DMS53 treated with DMSO at 0.1 percent for 48 hours (cell line): Measurements from ENCODE around the gene PTPN3.
A peak's percentile ranks its signal among the peaks of the same experiment; 100 is the strongest.
"Not testable (repeated sequence)": the region's sequence is repeated elsewhere in the genome, so short reads cannot be mapped to it uniquely, and the experiment has no call there.

Source experiments
- DNase-seq: peaks from one replicate; lab custom pipeline; 2025; ENCODE audit not compliant: unreplicated experiment; lab: John Stamatoyannopoulos, UW

The PTPN3 gene, protein sequence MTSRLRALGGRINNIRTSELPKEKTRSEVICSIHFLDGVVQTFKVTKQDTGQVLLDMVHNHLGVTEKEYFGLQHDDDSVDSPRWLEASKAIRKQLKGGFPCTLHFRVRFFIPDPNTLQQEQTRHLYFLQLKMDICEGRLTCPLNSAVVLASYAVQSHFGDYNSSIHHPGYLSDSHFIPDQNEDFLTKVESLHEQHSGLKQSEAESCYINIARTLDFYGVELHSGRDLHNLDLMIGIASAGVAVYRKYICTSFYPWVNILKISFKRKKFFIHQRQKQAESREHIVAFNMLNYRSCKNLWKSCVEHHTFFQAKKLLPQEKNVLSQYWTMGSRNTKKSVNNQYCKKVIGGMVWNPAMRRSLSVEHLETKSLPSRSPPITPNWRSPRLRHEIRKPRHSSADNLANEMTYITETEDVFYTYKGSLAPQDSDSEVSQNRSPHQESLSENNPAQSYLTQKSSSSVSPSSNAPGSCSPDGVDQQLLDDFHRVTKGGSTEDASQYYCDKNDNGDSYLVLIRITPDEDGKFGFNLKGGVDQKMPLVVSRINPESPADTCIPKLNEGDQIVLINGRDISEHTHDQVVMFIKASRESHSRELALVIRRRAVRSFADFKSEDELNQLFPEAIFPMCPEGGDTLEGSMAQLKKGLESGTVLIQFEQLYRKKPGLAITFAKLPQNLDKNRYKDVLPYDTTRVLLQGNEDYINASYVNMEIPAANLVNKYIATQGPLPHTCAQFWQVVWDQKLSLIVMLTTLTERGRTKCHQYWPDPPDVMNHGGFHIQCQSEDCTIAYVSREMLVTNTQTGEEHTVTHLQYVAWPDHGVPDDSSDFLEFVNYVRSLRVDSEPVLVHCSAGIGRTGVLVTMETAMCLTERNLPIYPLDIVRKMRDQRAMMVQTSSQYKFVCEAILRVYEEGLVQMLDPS

DNA sequence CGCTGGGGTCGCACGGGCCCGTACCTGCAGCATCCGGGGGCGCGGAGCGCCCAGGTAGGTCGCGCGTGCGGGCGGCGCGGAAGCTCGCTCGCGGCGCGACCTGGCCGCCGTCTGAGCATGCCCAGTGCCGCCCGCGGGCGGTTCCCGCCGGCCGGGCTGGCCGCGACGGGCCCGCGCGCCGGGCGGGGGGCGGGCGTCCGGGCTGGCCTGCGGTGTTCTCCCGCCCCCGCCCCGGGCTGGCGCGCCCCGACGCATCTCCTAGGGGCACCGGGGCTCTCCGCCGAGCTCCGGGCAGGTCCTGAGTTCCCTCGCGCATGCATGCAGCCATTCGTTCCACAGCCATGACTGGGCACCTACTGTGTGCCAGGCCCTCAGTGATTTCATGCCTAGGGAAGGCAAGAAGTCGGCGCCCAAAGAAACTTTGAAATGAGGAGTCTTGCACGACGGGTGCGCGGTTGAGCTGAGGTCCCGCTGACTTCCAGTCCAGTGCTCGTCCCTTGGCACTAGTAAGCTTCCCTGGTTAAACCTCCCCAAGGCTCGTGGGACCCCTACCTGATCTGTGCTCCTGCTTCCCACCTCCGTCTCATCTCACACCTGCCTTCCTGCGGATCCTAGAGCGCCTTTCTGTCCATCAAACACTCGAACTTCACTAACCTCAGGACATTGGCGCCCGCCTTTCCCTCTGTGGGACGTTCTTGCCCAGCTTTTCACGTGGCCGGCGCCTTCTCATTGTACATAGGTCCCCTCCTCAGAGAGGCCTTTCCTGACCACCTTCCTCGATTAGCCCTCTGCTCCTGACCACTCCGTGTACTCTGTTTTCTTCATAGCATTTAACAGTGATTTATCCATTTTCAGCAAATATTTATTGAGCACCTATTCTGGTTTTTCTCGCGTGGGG, at the start of gene PTPN3:
PTPN3 (minus strand) TSS at position 113 of the 898 bp plus-strand sequence. CDS start 34,873 bp downstream, outside the sequence.
- peak; percentile 5 for DNase-seq

DNA sequence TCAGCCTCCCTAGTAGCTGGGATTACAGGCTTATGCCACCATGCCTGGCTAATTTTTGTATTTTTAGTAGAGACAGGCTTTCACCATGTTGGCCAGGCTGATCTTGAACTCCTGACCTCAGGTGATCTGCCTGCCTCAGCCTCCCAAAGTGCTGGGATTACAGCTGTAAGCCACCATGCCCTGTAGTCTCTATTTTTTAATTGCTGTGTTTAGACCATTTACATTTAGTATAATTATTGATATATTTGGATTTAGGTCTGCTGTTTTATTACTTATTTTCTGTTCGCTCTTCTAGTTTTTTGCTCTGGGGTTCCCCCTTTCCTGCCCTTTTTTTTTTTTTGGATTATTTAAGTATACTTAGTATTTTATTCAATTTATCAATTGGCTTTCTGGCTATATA, 46.8 kb upstream of the PTPN3 start:
- not testable (repeated sequence) for DNase-seq

DNA sequence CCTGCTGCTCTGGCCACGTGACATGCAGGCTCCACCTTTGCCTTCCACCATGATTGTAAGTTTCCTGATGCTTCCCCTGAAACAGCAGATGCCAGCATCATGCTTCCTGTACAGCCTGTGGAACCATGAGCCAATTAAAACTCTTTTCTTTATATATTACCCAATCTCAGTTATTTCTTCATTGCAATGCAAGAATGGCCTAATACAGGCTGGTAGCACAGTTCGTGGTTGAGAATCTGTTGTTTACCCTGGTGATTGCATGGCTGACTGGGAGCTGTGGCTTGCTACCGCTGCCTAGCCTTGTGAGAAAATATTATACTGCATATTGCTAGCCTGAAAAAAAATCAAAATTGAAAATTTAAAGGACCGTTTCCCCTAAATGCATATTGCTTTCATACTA, 44.8 kb upstream of the PTPN3 start:
- DNase-seq = no peak

DNA sequence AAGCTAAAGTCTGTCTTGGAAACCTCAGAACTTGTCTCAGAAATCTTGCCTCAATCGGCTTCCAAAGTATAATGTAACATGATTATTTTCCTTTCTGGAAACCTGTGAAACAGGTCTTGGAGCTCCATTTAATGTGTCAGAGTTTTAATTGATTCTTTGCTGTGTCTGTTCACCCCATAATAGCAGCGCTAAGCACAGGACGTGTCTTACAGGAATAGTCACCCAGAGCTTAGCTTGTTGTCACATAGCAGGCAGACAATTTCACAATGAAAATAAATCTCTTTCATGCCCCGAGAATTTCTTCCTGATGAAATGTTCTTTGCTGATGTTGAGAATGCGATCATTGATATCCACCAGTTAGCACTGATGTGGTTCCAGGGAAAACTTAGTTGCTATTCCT, 40.2 kb upstream of the PTPN3 start:
- no peak for DNase-seq

DNA sequence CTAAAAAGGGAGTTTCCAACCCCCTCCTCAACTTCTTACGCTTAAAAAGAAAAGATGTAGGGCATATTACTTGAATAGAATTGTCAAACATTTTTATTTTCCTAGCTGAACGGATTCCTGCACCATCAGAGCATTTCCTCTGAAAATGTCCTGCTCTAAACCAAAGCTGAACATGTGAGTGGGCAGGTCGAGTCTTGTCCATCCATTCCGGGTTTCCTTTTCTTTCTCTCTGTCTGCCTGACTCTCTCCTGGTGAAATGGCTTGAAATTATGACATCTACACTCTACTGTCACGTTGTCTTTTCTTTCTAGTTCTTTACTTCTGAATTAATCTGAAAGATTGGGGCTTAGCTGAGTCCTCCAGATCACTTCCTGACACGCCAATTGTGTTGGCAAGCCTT, 39.2 kb upstream of the PTPN3 start:
- no peak for DNase-seq

DNA sequence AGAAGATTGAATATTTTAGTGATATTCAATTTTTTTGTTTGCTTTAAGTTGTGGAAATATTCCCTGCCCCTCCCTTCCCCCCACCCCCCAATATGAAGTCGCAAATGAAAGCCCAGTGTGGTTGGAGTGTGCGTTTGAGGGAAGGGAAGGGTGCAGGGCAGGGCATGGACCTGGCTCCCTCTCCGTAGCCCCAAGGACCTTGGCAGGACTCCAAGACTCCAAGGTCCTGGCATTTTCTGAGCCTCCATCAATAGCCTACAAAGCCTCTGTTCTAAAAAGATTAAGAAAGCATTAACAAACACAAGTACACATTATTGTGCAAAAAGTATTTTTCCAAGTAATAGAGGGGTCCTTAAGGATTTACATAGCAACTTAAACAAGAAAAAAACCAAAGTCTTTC, 38.8 kb upstream of the PTPN3 start:
- DNase-seq = no peak

DNA sequence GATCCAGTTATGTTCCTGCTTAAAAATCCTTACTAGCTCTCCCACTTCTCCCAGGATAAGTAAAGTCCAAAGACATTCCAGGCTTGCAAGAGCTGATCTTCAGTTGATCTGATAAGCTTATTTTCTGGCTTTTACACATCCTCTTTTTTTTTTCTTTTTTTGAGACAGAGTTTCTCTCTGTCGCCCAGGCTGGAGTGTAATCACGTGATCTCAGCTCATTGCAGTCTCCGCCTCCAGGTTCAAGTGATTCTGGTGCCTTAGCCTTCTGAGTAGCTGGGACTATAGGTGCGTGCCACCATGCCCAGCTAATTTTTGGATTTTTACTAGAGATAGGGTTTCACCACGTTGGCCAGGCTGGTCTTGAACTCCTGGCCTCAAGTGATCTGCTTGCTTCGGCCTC, 37.3 kb upstream of the PTPN3 start:
- no peak for DNase-seq

DNA sequence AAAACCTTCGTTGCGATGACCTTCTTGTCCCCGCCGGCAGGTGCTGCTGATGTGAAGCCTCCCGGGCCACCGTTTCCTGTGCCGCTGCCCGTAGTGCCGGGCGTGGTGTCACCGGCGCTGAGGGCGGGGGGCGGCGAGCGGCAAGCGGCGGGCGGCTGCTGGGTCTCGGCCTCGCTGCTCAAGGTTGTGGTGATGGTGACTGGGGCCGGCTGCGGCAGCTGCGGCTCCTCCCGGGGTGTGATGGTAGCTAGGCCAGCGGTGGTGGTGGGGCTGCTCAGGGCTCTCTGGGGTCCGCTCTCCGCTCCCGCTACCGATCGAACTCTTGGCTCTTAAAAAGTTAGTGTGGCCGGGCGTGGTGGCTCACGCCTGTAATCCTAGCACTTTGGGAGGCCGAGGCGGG, 36.0 kb upstream of the PTPN3 start:
- DNase-seq = no peak

DNA sequence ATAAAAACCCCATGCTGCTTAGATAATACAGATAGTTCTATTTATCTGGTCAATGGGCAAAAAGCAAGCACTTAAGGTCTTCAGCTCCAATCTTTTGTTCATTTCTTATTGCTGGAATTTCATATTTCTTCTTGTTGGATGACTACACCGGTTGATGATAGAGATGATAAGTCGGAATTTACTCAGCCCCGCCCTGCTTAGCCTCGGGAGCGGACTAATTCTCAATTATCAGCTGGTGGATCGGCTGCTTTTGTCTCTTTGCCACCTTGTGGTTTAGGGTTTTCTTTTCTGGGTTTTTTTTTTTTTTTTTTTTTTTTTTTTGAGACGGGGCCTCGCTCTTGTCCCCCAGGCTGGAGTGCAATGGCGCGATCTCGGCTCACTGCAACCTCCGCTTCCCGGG, 34.5 kb upstream of the PTPN3 start:
- DNase-seq = not testable (repeated sequence)

DNA sequence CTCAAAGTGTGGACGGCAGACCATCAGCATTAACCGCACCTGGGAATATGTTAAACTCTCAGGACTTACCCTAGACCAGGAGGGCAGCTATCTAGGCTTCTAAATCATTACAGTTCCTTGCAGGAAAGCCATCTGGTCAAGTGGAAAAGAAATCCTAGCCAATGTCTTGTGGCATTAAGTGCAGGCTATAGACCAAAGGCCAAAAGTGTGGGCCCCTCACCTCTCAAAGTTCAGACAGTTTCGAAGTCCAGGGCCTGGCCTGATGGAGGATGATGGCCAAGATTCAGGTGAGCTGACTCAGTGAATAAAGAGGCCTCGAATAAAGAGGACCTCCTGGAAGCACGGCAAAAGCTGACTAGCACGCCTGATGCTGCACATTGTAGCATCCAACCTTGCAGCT, 24.0 kb upstream of the PTPN3 start:
- no peak for DNase-seq

DNA sequence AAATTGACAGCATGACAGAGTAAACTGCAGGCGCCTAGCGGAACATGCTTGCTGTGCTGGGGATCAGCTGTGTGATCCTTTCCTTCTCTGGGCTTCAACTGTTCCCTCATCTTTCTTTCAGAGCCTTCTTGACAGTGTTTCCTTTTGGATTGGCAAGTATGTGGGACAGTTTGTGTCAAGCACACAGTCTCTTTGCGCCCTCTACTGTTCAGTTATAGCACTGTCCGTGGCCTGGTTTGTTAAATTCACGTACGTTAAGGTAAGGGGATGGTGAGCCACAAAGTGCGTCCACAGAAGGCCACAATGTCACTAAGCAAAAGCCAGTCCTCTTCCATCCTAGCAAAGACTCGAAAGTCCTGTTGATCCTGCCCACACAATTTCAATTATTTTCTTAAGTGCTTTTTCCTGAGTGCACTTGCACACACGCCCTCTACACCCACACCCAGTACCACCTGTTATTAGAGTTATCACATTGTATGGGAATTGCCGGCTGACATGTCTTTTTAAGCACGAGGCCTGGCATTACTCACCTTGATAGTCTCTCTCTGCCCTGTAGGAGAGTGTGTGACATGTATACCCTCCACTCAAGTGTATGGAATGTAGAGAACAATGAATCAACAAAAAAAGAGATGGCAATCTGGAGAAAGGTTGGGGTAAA, 22.5 kb upstream of the PTPN3 start:
- peak; percentile 41 for DNase-seq

DNA sequence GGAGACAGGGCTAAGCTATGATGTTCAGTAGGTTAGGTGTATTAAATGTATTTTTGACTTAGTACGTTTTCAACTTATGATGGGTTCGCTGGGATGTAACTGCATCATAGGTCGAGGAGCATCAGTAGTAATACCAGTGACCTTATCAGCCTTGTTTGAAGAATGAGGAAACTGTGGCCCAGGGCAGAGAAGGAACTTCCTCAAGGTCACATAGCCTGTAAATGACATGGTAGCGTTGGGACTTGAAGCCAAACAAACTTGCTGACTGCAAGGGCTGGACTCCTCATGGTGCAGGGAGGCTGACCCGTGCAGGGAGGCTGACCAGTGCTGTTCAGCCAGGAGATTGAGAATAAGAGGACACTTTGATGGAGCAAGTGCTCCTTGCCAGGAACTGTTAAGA, 21.3 kb upstream of the PTPN3 start:
- DNase-seq = no peak

DNA sequence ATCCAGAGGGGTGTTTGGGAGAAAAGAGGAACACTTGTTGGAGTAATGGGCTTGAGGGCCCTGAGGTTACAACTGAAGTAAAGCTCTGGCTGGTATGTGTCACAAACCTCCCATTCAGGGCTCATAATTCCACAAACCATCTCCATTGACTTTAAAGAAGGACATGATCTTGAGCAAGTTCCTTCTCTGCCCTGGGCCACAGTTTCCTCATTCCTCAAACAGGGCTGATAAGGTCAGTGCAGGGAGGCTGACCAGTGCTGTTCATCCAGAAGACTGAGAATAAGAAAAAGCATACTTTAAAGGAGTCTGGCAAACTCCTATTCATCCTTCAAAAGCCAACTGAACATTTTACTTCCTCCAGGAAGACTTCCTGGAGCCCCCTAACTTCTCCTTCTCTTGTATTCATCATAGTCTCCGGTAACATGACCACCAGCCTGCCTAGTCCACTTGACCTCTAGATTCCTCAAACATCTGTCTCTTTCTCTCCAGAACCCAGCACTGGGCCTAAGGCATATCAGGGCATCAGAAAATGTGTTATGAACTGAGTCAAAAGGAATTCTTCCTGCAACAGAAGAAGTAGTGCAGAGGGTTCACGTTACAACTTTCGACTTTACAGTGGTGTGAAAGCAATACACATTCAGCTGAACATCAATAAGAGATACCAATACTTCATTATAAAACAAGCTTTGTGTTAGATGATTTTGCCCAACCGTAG, 20.7 kb upstream of the PTPN3 start:
- DNase-seq = no peak

DNA sequence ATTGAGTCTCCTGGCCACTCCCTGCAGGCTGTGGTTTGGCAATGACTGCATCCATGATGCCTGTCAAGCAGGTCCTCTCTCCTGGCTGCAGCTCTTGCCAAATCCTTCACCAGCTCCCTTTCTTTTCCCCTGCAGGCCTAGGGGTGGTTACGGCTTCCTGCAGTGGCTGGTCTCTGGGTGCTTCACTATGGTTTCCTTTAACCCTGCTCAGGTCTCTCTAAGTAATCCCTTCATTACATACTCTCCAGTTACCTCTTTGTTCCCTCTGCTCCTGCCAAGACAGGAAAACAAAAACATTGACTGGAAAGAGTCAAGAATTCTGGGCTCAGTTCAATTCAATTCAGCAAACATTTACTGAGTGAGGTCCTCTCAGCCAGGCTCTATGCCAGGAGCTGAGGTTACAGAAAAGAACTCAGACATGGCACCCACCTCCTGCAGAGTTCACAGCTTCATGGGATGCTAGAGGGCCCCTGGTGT, 19.8 kb upstream of the PTPN3 start:
- DNase-seq = no peak

DNA sequence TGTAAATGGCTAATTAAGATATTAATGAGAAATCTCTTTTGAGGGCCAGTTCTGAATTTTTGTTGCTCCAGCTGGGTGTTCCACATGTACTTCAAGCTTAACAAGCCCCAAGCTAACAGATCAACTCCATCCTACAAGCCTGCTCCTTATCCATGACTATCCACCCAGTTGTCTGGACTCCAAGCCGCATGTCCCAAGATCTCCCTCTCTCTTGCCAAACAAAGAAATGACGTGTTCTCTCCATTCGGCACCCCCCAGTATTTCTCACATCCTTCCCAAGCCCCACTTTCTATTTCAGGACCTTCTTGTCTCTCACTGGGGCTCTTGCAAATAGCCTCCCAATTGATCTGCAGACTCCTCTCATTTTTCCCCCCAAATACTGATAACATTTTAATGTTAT, 15.8 kb upstream of the PTPN3 start:
- no peak for DNase-seq

DNA sequence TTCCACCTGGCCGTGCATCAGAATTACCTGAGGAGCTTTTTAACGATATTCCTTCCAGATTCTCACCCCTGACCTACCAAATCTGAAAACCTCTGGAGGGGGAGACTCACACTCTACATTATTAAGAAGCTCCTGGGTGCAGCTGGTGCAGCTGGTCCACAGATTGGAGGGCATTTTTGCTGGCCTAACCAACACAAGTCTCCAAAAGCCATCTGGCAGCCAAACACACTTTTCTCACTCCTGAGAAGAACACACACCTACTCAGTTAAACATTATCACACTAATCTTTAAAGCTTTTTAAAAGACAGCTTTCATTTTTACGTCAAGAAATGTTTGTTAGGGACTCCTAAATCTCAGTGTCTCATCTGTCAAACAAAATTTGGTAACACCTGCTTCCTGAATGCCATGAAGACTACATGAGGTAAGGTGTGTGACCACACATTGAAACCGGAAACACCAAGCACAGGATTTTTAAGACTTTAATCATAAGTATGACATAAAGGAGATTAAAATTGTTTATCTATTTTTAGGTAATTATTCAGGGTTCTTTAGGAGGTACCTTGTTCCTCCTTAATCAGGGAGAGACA, 14.2 kb upstream of the PTPN3 start:
- no peak for DNase-seq

DNA sequence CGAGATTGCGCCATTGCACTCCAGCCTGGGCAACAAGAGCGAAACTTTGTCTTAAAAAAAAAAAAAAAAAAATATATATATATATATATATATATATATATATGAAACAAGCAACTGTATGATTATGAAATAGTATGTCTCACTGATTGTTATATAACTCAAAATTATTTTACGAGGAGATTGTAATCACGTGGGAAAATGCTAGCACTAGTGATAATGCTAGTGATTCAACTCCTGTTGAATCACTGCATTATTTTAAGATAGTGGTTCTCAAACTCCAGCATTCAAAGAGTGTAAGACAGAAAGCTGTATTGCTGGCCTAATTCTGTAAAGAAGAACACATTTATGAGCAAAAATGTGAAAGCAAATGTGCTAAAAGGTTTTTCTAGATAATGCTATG, 12.4 kb upstream of the PTPN3 start:
- DNase-seq = no peak

DNA sequence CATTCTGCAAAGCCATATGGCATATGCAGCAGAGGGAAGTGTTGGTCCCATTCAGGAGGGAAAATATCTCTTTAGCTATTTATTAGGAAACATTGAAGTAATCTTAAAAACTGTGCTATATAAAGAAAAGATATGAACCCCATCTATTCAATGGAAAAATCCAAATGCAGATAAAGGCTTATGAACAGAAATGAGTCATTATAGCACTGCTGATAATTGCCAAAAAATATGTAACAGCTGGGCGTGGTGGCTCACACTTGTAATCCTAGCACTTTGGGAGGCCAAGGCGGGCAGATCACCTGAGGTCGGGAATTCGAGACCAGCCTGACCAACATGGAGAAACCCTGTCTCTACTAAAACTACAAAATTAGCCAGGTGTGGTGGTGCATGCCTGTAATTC, 11.9 kb upstream of the PTPN3 start:
- DNase-seq = not testable (repeated sequence)

DNA sequence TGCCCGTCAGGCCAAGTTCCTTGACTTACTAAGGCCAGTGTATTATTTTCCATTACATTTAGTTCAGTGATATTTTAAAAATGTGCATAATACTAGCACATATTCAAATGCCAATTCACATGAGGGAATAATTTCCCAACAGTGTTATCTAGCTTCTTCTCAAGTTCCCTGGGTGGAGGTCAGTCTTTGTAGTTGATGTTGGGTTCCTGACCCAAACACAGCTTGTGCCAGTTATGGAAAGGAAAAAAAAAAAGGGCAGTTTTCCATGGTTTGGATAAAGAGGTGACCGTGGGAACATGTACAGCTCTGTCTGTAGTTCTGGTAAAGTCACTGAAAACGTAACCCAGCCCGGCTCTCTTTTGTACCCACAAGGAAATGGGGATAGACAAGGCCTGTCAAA, 11.5 kb upstream of the PTPN3 start:
- DNase-seq = no peak
